ENCODE data around the gene KLRB1. TPM values are rescaled to one million over a fixed set of nuclear protein-coding genes. Genes with fewer than 3 reads are reported as not detected.

Gene KLRB1
- total and polyA plus RNA-seq, 2 of the 13 experiments (the other 11 are each of a cell fraction or from before 2014, with no cell fraction given), result not detected

GRCh38 chr12:9590441-9590840 is 17.3 kb downstream of the KLRB1 start (continued):
- TF ChIP-seq EP300 (IDR thresholded peaks at IDR 0.05; ENCODE audit: low read depth in 2 of 2, low read length in 2 of 2) (0 out of 4 replicates have a peak, but pooled peaks of 1 of the 2 experiments have one; percentile 19), EP300 (CRISPR knock-in tag; IDR thresholded peaks at IDR 0.05; ENCODE audit: borderline replicate concordance) (no peak)

GRCh38 chr12:9588749-9589148 is 19.0 kb downstream of the KLRB1 start:
- intact Hi-C loops (cut with micrococcal nuclease; ENCODE audit: unreplicated experiment), result no loop called here
- CTCF ChIA-PET (ENCODE audit: low intra/inter-chr PET ratio, low total read pairs), result no interaction called here
- peak; percentile 99 for ATAC-seq
- TF ChIP-seq RFXANK (CRISPR knock-in tag; IDR thresholded peaks at IDR 0.05), result no peak
- TF ChIP-seq GFI1 (CRISPR knock-in tag; IDR thresholded peaks at IDR 0.05; ENCODE audit: borderline replicate concordance), result 0 out of 2 replicates have a peak, but pooled peaks have one; percentile 24
- 0 out of 2 replicates have a peak, but pooled peaks have one; percentile 44 for TF ChIP-seq JUND (CRISPR knock-in tag; IDR thresholded peaks at IDR 0.05)
- peak; percentile 54; the same call in 1 of the 2 replicates for TF ChIP-seq ZNF644 (CRISPR knock-in tag; IDR thresholded peaks at IDR 0.05; ENCODE audit: low read depth)
- TF ChIP-seq ZBTB10 (CRISPR knock-in tag; IDR thresholded peaks at IDR 0.05; ENCODE audit: borderline replicate concordance), result no peak
- peak; percentile 64 for TF ChIP-seq MAX (IDR thresholded peaks at IDR 0.05)
- peak; percentile 39; the same call in 1 of the 2 replicates for TF ChIP-seq ARID4A (CRISPR knock-in tag; IDR thresholded peaks at IDR 0.05; ENCODE audit: borderline replicate concordance)
- TF ChIP-seq HNF1B (CRISPR knock-in tag; IDR thresholded peaks at IDR 0.05), result peak; percentile 19; the same call in 1 of the 2 replicates
- peak; percentile 21; the same call in 1 of the 2 replicates for TF ChIP-seq FOXO1 (CRISPR knock-in tag; IDR thresholded peaks at IDR 0.05)
- no peak for TF ChIP-seq RBFOX2 (IDR thresholded peaks at IDR 0.05; ENCODE audit: low read depth, low read length)

More at GRCh38 chr12:9588749-9589148, 19.0 kb downstream of the KLRB1 start:
- H3K27ac ChIP-seq (ENCODE audit: extremely low read length, insufficient read depth, low read length), result peak overlapping the region; percentile 7
- POLR2A ChIA-PET, result no interaction called here
- H2AFZ ChIP-seq (ENCODE audit: low read length), result no peak overlapping the region
- H3K4me2 ChIP-seq (ENCODE audit: low read depth, low read length), result no peak overlapping the region
- in situ Hi-C loops (cut with HindIII; ENCODE audit: extremely low pct_ligation_motif_present, low pct_unique_long_range_greater_than_20kb), result no loop called here
- H3K9ac ChIP-seq (ENCODE audit: insufficient read depth, low read depth, low read length), result no peak overlapping the region
- BruUV-seq (replicated peaks), result no TSS peak
- no peaks in the 10 kb centered on the region for H3K79me2 ChIP-seq (ENCODE audit: insufficient read depth, low read length)
- peak; percentile 57 for DNase-seq (ENCODE audit: low spot score)
- no peaks in the 10 kb centered on the region for H3K9me3 ChIP-seq (ENCODE audit: low read length)
- 9% methylated on average over 2 of the region's 2 CpGs for WGBS (ENCODE audit: low lambda C conversion rate)
- H3K27me3 ChIP-seq (ENCODE audit: control insufficient read depth in 1 of 2, insufficient read depth in 2 of 2, low read length in 2 of 2), result no peaks in the 10 kb centered on the region
- H3K4me3 ChIP-seq (replicated peaks in 1 of 3; ENCODE audit: insufficient read depth in 1 of 3, low read depth in 2 of 3, low read length in 3 of 3), result no peak overlapping the region
- FAIRE-seq, result peak; percentile 71
- H4K20me1 ChIP-seq (ENCODE audit: insufficient read depth, low read length), result no peaks in the 10 kb centered on the region
- H3K4me1 ChIP-seq (ENCODE audit: insufficient read depth, low read length), result peaks cover 36% of the 10 kb centered on the region
- no peaks in the 10 kb centered on the region for H3K36me3 ChIP-seq (replicated peaks in 1 of 2; ENCODE audit: control insufficient read depth in 1 of 2, insufficient read depth in 2 of 2, low read length in 2 of 2)

All from HepG2 (cell line).